H7 (cell line): ENCODE results near the gene C9orf50. TPM values are rescaled to one million over a fixed set of nuclear protein-coding genes. Genes with fewer than 3 reads are reported as not detected.

Source experiments
- DNase-seq: peaks from one replicate; pipeline ENCODE4 v3.0.0; 2012
- H3K27me3 ChIP-seq: 2 replicates; pipeline ENCODE4 v1.6.0; 2011; ENCODE audit warnings: mild to moderate bottlenecking, low read length; ENCODE audit not compliant: control insufficient read depth, insufficient read depth
- H3K36me3 ChIP-seq: replicated peaks from 2 replicates; pipeline ENCODE4 v1.5.1; 2011; ENCODE audit warnings: low read length; ENCODE audit not compliant: control insufficient read depth, insufficient read depth
- H3K4me3 ChIP-seq: 2 replicates; pipeline ENCODE4 v1.5.1; 2011; ENCODE audit warnings: low read depth, mild to moderate bottlenecking, control low read depth, low read length, moderate library complexity; ENCODE audit not compliant: insufficient read depth
- total RNA-seq: library from RNA; depleted of rRNA; stranded (reverse); fragments of >200 nt; shearing (Covaris generic); gene quantifications from 2 replicates; pipeline ENCODE4 v1.2.3, GENCODE V29; 2014

C9orf50 gene
- total RNA-seq, 1 experiment from 2014 or later, result not detected

- peaks cover 10% of the 10 kb centered on the region for H3K27me3 ChIP-seq
- no peak for DNase-seq
- no peaks in the 10 kb centered on the region for H3K36me3 ChIP-seq
- H3K4me3 ChIP-seq, result no peak overlapping the region
Measured at GRCh38 chr9:129586245-129586644, 34.7 kb downstream of the C9orf50 start.

DNA sequence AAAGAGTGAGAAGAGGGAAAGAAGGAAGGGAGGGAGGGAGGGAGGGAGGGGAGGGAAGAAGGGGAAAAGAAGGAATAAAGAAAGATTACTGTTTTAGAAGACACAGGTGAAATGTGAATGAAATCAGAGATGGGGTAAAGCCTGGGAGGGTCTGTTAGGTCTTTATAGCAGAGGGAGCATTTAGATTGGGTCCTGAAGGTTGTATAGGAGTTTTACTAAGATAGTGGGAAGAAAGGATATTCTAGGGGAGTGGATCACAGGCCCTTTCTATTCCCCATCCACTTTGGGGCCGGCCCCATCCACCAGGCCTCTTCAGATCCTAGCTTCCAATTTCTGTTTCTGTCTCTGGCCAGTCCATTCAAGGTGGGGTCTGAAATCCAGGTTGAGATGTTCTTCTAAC, 35.5 kb downstream of the C9orf50 start:
- H3K36me3 ChIP-seq, result no peaks in the 10 kb centered on the region

GRCh38 chr9:129584136-129584535, 36.8 kb downstream of the C9orf50 start:
- Histone ChIP-seq H3K27me3 (peaks cover 1% of the 10 kb centered on the region; the same call in 1 of the 2 replicates), H3K4me3 (no peak overlapping the region)
- DNase-seq, result peak; percentile 92

More for the DNA sequence above, 35.5 kb downstream of the C9orf50 start:
- Histone ChIP-seq H3K27me3 (peaks cover 5% of the 10 kb centered on the region), H3K4me3 (no peak overlapping the region)
- no peak for DNase-seq

GRCh38 chr9:129583308-129584038, 37.4 kb downstream of the C9orf50 start:
- Histone ChIP-seq H3K36me3 (no peaks in the 10 kb centered on the region), H3K27me3 (no peaks in the 10 kb centered on the region; the same call in 1 of the 2 replicates), H3K4me3 (no peak overlapping the region)
- no peak for DNase-seq

More at GRCh38 chr9:129584136-129584535, 36.8 kb downstream of the C9orf50 start:
- H3K36me3 ChIP-seq, result no peaks in the 10 kb centered on the region

DNA sequence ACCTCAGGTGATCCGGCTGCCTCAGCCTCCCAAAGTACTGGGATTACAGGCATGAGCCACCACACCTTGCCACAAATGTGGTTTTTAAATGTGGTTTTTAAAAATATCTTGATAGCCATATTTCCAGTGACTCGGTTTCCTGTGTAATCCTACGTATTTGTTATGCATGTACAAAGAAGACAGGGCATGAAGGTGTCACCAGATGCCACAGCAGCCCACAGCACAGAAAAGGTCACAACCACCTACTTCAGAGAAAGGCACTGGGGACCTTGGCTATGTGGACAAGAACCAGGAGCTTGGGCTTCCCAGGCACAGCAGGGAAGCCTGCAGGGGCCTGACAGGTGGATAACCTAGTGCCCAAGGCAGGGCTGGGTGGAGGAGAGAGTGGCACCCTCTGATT, 38.0 kb downstream of the C9orf50 start:
- H3K36me3 ChIP-seq, result no peaks in the 10 kb centered on the region
- no peaks in the 10 kb centered on the region for H3K27me3 ChIP-seq
- no peak overlapping the region for H3K4me3 ChIP-seq
- DNase-seq, result no peak

GRCh38 chr9:129581505-129582189, 39.3 kb downstream of the C9orf50 start:
- no peaks in the 10 kb centered on the region for H3K36me3 ChIP-seq
- no peak overlapping the region for H3K4me3 ChIP-seq
- DNase-seq, result no peak
- H3K27me3 ChIP-seq, result no peaks in the 10 kb centered on the region

- H3K27me3 ChIP-seq, result no peaks in the 10 kb centered on the region; the same call in 1 of the 2 replicates
- no peaks in the 10 kb centered on the region for H3K36me3 ChIP-seq
- DNase-seq, result no peak
- no peak overlapping the region for H3K4me3 ChIP-seq
Measured at GRCh38 chr9:129580211-129580915, 40.5 kb downstream of the C9orf50 start.

- no peaks in the 10 kb centered on the region for H3K36me3 ChIP-seq
- H3K27me3 ChIP-seq, result no peaks in the 10 kb centered on the region; the same call in 1 of the 2 replicates
- DNase-seq, result no peak
- H3K4me3 ChIP-seq, result no peak overlapping the region
Measured at GRCh38 chr9:129579294-129579693, 41.6 kb downstream of the C9orf50 start.

GRCh38 chr9:129576546-129577543, 44.1 kb downstream of the C9orf50 start:
- no peaks in the 10 kb centered on the region for H3K36me3 ChIP-seq
- DNase-seq, result no peak
- no peak overlapping the region for H3K4me3 ChIP-seq
- no peaks in the 10 kb centered on the region; the same call in 1 of the 2 replicates for H3K27me3 ChIP-seq

DNA sequence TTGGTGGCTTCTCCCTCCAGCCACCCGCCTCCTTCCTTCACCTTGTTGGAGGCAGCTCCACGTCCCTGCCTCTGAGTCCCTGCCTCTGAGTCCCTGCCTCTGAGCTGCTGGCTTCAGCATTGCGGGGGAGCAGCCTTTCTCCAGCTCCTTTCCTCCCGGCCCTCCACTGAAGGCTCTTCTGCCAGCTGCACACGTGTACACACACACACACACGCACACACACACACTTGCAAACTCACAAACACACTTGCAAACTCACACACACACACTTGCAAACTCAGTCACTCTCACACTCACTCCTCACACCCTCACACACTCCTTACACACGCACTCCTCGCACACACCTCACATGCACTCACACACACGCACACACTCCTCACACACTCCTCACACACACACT, 45.1 kb downstream of the C9orf50 start:
- DNase-seq, result no peak
- no peaks in the 10 kb centered on the region; the same call in 1 of the 2 replicates for H3K27me3 ChIP-seq
- no peak overlapping the region for H3K4me3 ChIP-seq
- H3K36me3 ChIP-seq, result no peaks in the 10 kb centered on the region

GRCh38 chr9:129574911-129575585, 45.9 kb downstream of the C9orf50 start:
- DNase-seq, result no peak
- Histone ChIP-seq H3K27me3 (no peaks in the 10 kb centered on the region; the same call in 1 of the 2 replicates), H3K36me3 (no peaks in the 10 kb centered on the region), H3K4me3 (no peak overlapping the region)

DNA sequence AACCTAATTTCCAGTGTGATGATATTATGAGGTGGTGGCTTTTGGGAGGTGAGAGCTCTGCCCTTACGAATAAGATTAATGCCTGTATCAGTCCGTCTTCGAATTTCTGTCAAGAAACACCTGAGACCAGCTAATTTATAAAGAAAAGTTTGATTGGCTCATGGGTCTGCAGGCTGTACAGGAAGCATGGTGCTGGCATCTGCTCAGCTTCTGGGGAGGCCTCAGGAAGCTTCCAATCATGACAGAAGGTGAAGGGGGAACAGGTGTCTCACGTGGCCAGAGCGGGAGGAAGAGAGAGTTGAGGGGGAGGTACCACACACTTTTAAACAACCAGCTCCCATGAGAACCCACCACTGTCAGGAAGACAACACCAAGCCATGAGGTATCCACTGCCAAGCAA, 46.9 kb downstream of the C9orf50 start:
- DNase-seq, result no peak
- no peaks in the 10 kb centered on the region; the same call in 1 of the 2 replicates for H3K27me3 ChIP-seq
- no peak overlapping the region for H3K4me3 ChIP-seq
- no peaks in the 10 kb centered on the region for H3K36me3 ChIP-seq

- no peaks in the 10 kb centered on the region for H3K36me3 ChIP-seq
- no peak for DNase-seq
- H3K4me3 ChIP-seq, result no peak overlapping the region
- H3K27me3 ChIP-seq, result peaks cover 3% of the 10 kb centered on the region; the same call in 1 of the 2 replicates
Measured at GRCh38 chr9:129572517-129572916, 48.4 kb downstream of the C9orf50 start.
